ENCODE results near the gene ARMH2.

GRCh38 chr6:24836109-24836508 lies 37.4 kb upstream of the ARMH2 start:
- TF ChIP-seq, protein P1, sequence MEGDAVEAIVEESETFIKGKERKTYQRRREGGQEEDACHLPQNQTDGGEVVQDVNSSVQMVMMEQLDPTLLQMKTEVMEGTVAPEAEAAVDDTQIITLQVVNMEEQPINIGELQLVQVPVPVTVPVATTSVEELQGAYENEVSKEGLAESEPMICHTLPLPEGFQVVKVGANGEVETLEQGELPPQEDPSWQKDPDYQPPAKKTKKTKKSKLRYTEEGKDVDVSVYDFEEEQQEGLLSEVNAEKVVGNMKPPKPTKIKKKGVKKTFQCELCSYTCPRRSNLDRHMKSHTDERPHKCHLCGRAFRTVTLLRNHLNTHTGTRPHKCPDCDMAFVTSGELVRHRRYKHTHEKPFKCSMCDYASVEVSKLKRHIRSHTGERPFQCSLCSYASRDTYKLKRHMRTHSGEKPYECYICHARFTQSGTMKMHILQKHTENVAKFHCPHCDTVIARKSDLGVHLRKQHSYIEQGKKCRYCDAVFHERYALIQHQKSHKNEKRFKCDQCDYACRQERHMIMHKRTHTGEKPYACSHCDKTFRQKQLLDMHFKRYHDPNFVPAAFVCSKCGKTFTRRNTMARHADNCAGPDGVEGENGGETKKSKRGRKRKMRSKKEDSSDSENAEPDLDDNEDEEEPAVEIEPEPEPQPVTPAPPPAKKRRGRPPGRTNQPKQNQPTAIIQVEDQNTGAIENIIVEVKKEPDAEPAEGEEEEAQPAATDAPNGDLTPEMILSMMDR (IDR thresholded peaks at IDR 0.05), result no peak
- TF ChIP-seq POLR2A (IDR thresholded peaks at IDR 0.05), result no peak
